HepG2 (cell line): ENCODE data around the gene SLC19A1. TPM values are rescaled to one million over a fixed set of nuclear protein-coding genes. Genes with fewer than 3 reads are reported as not detected.

Experiments
- ATAC-seq: fragments of 200-7000 bp; cut with Tn5 transposase; 3 replicates; pipeline ENCODE4 v1.9.1; 2020; ENCODE audit warnings: mild to moderate bottlenecking, moderate library complexity
- BruUV-seq: library from RNA; stranded (reverse); fragments of 400-500 nt; replicated peaks from 2 replicates; lab custom pipeline; 2021; lab: Mats Ljungman, UMichigan
- CTCF ChIA-PET: fragments of 300-600 bp; formaldehyde crosslinking; extraction: SDS; loops from one replicate; lab custom pipeline; 2021; ENCODE audit warnings: low total read pairs, inconsistent platforms, low intra/inter-chr PET ratio; lab: Yijun Ruan, JAX
- POLR2A ChIA-PET: fragments of 350-600 bp; sonication (Branson Sonifier 250); formaldehyde crosslinking; loops from one replicate; lab custom pipeline; 2020; ENCODE audit warnings: antibody characterized with exemption, inconsistent platforms; lab: Yijun Ruan, JAX
- DNase-seq: peaks from one replicate; pipeline ENCODE4 v3.0.0-alpha.2; 2015; ENCODE audit warnings: low spot score
- FAIRE-seq: peaks from 3 replicates; lab custom pipeline; 2011; peaks lifted over from hg19 to GRCh38; lab: Jason Lieb, UNC
- H2AFZ ChIP-seq: one replicate; pipeline ENCODE4 v1.6.1; 2011; ENCODE audit warnings: low read length, inconsistent platforms
- H3K27ac ChIP-seq: fragments of 300-600 bp; 3 replicates; pipeline ENCODE4 v1.8.0; 2011; ENCODE audit warnings: mixed run types, mild to moderate bottlenecking, mixed read lengths, low read length, inconsistent platforms; ENCODE audit not compliant: insufficient read depth; ENCODE audit errors: extremely low read length
- H3K27me3 ChIP-seq, 2 experiments: fragments of 200-600 bp in 1 of 2; 2 replicates in 1 of 2; 3 replicates in 1 of 2; pipeline versions ENCODE4 v1.6.0 to v1.8.0; 2011; ENCODE audit warnings: low read length in 2 of 2, mild to moderate bottlenecking in 2 of 2, moderate library complexity in 2 of 2, inconsistent platforms in 1 of 2; ENCODE audit not compliant: insufficient read depth in 2 of 2, control insufficient read depth in 1 of 2
- H3K36me3 ChIP-seq, 2 experiments: fragments of 200-600 bp in 1 of 2; replicated peaks in 1 of 2; 2 replicates in 1 of 2; 3 replicates in 1 of 2; pipeline versions ENCODE4 v1.5.1 to v1.8.0; 2011; ENCODE audit warnings: low read length in 2 of 2, inconsistent platforms in 1 of 2; ENCODE audit not compliant: insufficient read depth in 2 of 2, control insufficient read depth in 1 of 2
- H3K4me1 ChIP-seq: 2 replicates; pipeline ENCODE4 v1.5.1; 2012; ENCODE audit warnings: low read length, inconsistent platforms; ENCODE audit not compliant: insufficient read depth
- H3K4me2 ChIP-seq: 2 replicates; pipeline ENCODE4 v1.6.0; 2011; ENCODE audit warnings: low read depth, low read length, inconsistent platforms
- H3K4me3 ChIP-seq, 3 experiments: fragments of 200-600 bp in 1 of 3; sonication (generic), shearing (Covaris generic) in 1 of 3; replicated peaks in 1 of 3; 2 replicates each; pipeline ENCODE4 v1.5.1; 2011 to 2016; ENCODE audit warnings: low read length in 3 of 3, inconsistent platforms in 2 of 3, low read depth in 2 of 3, mild to moderate bottlenecking in 2 of 3, control low read depth in 1 of 3, mixed read lengths in 1 of 3; ENCODE audit not compliant: insufficient read depth in 1 of 3
- H3K79me2 ChIP-seq: one replicate; pipeline ENCODE4 v1.6.1; 2011; ENCODE audit warnings: low read length, inconsistent platforms; ENCODE audit not compliant: insufficient read depth
- H3K9ac ChIP-seq: 2 replicates; pipeline ENCODE4 v1.6.0; 2011; ENCODE audit warnings: mild to moderate bottlenecking, low read depth, low read length, inconsistent platforms; ENCODE audit not compliant: insufficient read depth
- H3K9me3 ChIP-seq: 2 replicates; pipeline ENCODE4 v1.5.1; 2012; ENCODE audit warnings: mild to moderate bottlenecking, low read length
- H4K20me1 ChIP-seq: 2 replicates; pipeline ENCODE4 v1.6.0; 2011; ENCODE audit warnings: inconsistent platforms, mild to moderate bottlenecking, low read length, moderate library complexity; ENCODE audit not compliant: insufficient read depth
- FOXO1 ChIP-seq: sonication (generic); formaldehyde crosslinking; IDR thresholded peaks from 2 replicates; pipeline ENCODE4 v1.4.0; 2020; ENCODE audit warnings: missing genetic modification reagents
- MTF2 ChIP-seq: sonication (generic); formaldehyde crosslinking; IDR thresholded peaks from 2 replicates; pipeline ENCODE4 v1.5.0; 2020; ENCODE audit warnings: missing genetic modification reagents, borderline replicate concordance
- PTBP1 ChIP-seq: fragments of 200-400 bp; formaldehyde crosslinking; IDR thresholded peaks from 2 replicates; pipeline ENCODE4 v1.6.1; 2018; ENCODE audit warnings: low read length, low read depth; ENCODE audit not compliant: poor library complexity, severe bottlenecking
- SALL1 ChIP-seq: sonication (generic); formaldehyde crosslinking; IDR thresholded peaks from 2 replicates; pipeline ENCODE4 v1.8.0; 2022; ENCODE audit warnings: mild to moderate bottlenecking, missing genetic modification reagents
- ZNF317 ChIP-seq: sonication (generic); formaldehyde crosslinking; IDR thresholded peaks from 2 replicates; pipeline ENCODE4 v1.5.0; 2020; ENCODE audit warnings: mild to moderate bottlenecking, missing genetic modification reagents
- ZNF605 ChIP-seq: sonication (generic); formaldehyde crosslinking; IDR thresholded peaks from 2 replicates; pipeline ENCODE4 v1.8.0; 2022; ENCODE audit warnings: mild to moderate bottlenecking, missing genetic modification reagents
- ZNF747 ChIP-seq: sonication (generic); formaldehyde crosslinking; IDR thresholded peaks from 2 replicates; pipeline ENCODE4 v1.8.1; 2023; ENCODE audit warnings: missing genetic modification reagents, mild to moderate bottlenecking, borderline replicate concordance
- WGBS: methylation state at CpG from one replicate; pipeline ENCODE4 v1.1.6; 2017; ENCODE audit warnings: low lambda C conversion rate; 5-methylcytosine and 5-hydroxymethylcytosine counted together
- in situ Hi-C: cut with HindIII; loops from 2 replicates; pipeline ENCODE4 v1.10.0; 2017; ENCODE audit warnings: low pct_unique_long_range_greater_than_20kb; ENCODE audit not compliant: extremely low pct_ligation_motif_present
- intact Hi-C: fragments of 100-400 bp; cut with micrococcal nuclease; formaldehyde crosslinking; loops from one replicate; pipeline ENCODE4 v1.10.0; 2022; ENCODE audit not compliant: unreplicated experiment
- polyA plus RNA-seq, 8 experiments: library from polyadenylated mRNA; depleted of rRNA in 3 of 8; stranded (reverse) in 7 of 8; unstranded in 1 of 8; fragments of >200 nt; fragmentation: Illumina TruSeq in 4 of 8; extraction: Trizol in 4 of 8; gene quantifications; 2 replicates each; pipeline versions ENCODE4 v1.2.1 to v1.2.3, GENCODE V29; 2011 to 2016; ENCODE audit warnings: low read depth in 4 of 8, missing spikeins in 1 of 8, mixed read lengths in 1 of 8; ENCODE audit not compliant: insufficient read depth in 1 of 8
- total RNA-seq, 5 experiments: library from RNA; depleted of rRNA; stranded (reverse); fragments of >200 nt; fragmentation: Illumina TruSeq; extraction: Trizol; gene quantifications; 2 replicates each; pipeline ENCODE4 v1.2.3, GENCODE V29; 2016; ENCODE audit warnings: low read depth in 1 of 5
- TF ChIP-seq, protein P1 (sequence below): fragments of 450-650 bp; IDR thresholded peaks from 2 replicates; pipeline ENCODE4 v1.6.1; 2016
- TF ChIP-seq, protein P2 (sequence below): sonication (generic); formaldehyde crosslinking; IDR thresholded peaks from 2 replicates; pipeline ENCODE4 v1.5.0; 2020; ENCODE audit warnings: missing genetic modification reagents
- TF ChIP-seq, protein P3 (sequence below): sonication (generic); IDR thresholded peaks from 2 replicates; pipeline ENCODE4 v1.6.1; 2016; ENCODE audit warnings: low read depth, borderline replicate concordance

SLC19A1 gene
- total and polyA plus RNA-seq, 2 of the 13 experiments (the other 11 are each of a cell fraction or from before 2014, with no cell fraction given): 21.8 to 23.0 TPM

DNA sequence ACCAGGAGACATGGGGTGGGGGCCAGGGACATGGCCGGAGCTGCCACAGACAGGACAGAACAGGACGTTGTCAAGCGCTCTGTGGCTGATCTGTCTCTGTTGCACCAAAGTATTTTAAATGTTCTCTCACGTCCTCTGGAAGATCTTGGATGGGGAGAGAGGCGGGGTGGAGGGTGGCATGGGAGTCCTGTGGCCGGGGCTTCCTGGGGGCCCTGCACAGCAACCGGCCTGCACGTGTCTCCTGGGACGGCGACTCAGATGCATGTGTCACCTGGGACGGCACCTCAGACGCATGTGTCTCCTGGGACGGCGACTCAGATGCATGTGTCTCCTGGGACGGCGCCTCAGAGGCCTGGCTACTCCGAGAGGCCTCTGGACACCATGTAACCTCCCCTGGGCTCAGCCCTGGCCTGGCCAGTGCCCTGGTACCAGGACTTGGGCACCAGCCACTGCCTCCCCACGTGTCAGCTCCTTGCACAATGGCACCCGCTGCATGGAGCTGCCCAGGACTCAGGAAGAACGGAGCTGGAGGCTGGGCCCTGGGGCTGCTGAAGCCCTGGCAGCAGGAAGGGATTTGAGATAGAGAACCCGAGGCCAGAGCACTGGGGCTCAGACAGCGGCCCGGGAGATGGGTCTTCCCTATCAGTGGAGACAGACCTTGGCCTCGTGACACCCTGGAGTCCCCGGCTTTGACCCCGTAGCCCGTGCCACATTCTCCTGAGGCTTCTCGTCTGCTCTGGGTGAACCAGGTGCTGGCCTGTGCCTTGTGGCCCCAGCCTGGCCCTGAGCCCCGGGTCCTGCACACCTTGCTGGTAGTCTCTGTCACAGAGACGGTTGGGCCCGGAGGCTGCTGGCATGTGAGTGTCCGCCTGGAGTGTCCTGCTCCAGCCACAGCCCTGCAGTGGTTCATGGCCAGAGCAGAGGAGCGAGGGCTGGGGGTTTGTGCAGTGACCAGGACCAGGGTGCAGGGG lies 14.7 kb upstream of the SLC19A1 start:
- TF ChIP-seq, protein P1, sequence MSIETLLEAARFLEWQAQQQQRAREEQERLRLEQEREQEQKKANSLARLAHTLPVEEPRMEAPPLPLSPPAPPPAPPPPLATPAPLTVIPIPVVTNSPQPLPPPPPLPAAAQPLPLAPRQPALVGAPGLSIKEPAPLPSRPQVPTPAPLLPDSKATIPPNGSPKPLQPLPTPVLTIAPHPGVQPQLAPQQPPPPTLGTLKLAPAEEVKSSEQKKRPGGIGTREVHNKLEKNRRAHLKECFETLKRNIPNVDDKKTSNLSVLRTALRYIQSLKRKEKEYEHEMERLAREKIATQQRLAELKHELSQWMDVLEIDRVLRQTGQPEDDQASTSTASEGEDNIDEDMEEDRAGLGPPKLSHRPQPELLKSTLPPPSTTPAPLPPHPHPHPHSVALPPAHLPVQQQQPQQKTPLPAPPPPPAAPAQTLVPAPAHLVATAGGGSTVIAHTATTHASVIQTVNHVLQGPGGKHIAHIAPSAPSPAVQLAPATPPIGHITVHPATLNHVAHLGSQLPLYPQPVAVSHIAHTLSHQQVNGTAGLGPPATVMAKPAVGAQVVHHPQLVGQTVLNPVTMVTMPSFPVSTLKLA: peak; percentile 84
- TF ChIP-seq FOXO1 (CRISPR knock-in tag): no peak
- Histone ChIP-seq H4K20me1 (no peaks in the 10 kb centered on the region), H3K27me3 (peaks cover 14 to 43% of the 10 kb centered on the region in 2 experiments), H3K9ac (no peak overlapping the region), H3K4me2 (peak overlapping the region; percentile 80), H3K27ac (no peak overlapping the region), H3K79me2 (no peaks in the 10 kb centered on the region), H3K9me3 (no peaks in the 10 kb centered on the region), H2AFZ (no peak overlapping the region), H3K36me3 (no peaks in the 10 kb centered on the region), H3K4me3 (peak overlapping the region in 1 of 3 experiments; percentile 64; a peak in 1 of 6 replicates), H3K4me1 (peaks cover 23% of the 10 kb centered on the region)
- BruUV-seq: no TSS peak
- DNase-seq: no peak
- ChIA-PET CTCF (interaction anchor here (1.0 to 2.9 kb wide), 3 partner anchors 39 to 263 kb away, joined by 3 to 36 read pairs (median 27); no protein-coding TSS in a partner anchor), POLR2A (interaction anchor here (0.8 to 1.8 kb wide), 14 partner anchors 13 to 269 kb away, joined by 3 to 13 read pairs (median 6); partner anchors contain the start of gene POFUT2)
- FAIRE-seq: no peak
- ATAC-seq: no peak
- intact Hi-C loops (loop anchor here (1.0 kb wide), 1 partner anchor 263 kb away; no protein-coding TSS in a partner anchor), in situ Hi-C loops (loop anchor here (5.0 kb wide), 2 partner anchors 40 to 265 kb away; no protein-coding TSS in a partner anchor)
- 55% methylated on average over 10 of the region's 33 CpGs for WGBS

DNA sequence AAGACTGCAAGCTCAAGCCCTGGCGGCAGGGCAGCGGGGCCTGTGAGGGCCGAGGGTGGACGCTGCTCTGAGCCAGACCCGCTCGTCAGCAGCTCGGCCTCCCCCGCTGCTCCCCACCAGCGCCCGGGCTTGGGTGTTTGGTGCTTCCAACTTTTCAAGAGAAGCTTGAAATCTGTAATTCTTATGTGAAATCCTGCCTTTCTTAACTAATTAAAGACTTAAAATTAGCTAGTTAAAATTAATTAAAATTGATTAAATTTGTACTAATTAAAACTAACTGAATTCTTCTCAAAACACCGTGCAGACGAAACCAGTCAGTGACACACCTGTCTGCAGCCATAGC lies 14.0 kb upstream of the SLC19A1 start:
- intact Hi-C loops (loop anchor here (1.0 kb wide), 1 partner anchor 264 kb away; no protein-coding TSS in a partner anchor), in situ Hi-C loops (loop anchor here (5.0 kb wide), 2 partner anchors 41 to 266 kb away; no protein-coding TSS in a partner anchor)
- Histone ChIP-seq H3K79me2 (no peaks in the 10 kb centered on the region), H3K4me2 (peak overlapping the region; percentile 80), H3K4me3 (peak overlapping the region in 1 of 3 experiments; percentile 64; a peak in 2 of 6 replicates), H3K9ac (peak overlapping the region; percentile 77), H3K27ac (no peak overlapping the region), H4K20me1 (no peaks in the 10 kb centered on the region), H3K4me1 (peaks cover 30% of the 10 kb centered on the region), H3K36me3 (no peaks in the 10 kb centered on the region), H3K27me3 (peaks cover 14 to 50% of the 10 kb centered on the region in 2 experiments), H3K9me3 (no peaks in the 10 kb centered on the region), H2AFZ (no peak overlapping the region)
- POLR2A ChIA-PET: interaction anchor here (0.8 to 1.8 kb wide), 15 partner anchors 12 to 324 kb away, joined by 3 to 13 read pairs (median 5); partner anchors contain the start of gene POFUT2
- CTCF ChIA-PET: interaction anchor here (2.9 kb wide), 2 partner anchors 40 to 263 kb away, joined by 27 to 36 read pairs; no protein-coding TSS in a partner anchor
- FAIRE-seq (no peak), ATAC-seq (no peak), DNase-seq (no peak)
- BruUV-seq: no TSS peak
- 13% methylated on average over 8 of the region's 12 CpGs for WGBS
- no peak for TF ChIP-seq SALL1 (CRISPR knock-in tag)
- TF ChIP-seq, protein P2, sequence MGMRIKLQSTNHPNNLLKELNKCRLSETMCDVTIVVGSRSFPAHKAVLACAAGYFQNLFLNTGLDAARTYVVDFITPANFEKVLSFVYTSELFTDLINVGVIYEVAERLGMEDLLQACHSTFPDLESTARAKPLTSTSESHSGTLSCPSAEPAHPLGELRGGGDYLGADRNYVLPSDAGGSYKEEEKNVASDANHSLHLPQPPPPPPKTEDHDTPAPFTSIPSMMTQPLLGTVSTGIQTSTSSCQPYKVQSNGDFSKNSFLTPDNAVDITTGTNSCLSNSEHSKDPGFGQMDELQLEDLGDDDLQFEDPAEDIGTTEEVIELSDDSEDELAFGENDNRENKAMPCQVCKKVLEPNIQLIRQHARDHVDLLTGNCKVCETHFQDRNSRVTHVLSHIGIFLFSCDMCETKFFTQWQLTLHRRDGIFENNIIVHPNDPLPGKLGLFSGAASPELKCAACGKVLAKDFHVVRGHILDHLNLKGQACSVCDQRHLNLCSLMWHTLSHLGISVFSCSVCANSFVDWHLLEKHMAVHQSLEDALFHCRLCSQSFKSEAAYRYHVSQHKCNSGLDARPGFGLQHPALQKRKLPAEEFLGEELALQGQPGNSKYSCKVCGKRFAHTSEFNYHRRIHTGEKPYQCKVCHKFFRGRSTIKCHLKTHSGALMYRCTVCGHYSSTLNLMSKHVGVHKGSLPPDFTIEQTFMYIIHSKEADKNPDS (CRISPR knock-in tag): no peak; the same call in 1 of the 2 replicates
- TF ChIP-seq ZNF747: no peak
- TF ChIP-seq MTF2: peak; percentile 7; the same call in 1 of the 2 replicates
- no peak for TF ChIP-seq PTBP1
- TF ChIP-seq ZNF317 (CRISPR knock-in tag): 0 out of 2 replicates have a peak, but pooled peaks have one; percentile 4
- TF ChIP-seq, protein P3, sequence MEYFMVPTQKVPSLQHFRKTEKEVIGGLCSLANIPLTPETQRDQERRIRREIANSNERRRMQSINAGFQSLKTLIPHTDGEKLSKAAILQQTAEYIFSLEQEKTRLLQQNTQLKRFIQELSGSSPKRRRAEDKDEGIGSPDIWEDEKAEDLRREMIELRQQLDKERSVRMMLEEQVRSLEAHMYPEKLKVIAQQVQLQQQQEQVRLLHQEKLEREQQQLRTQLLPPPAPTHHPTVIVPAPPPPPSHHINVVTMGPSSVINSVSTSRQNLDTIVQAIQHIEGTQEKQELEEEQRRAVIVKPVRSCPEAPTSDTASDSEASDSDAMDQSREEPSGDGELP: no peak
- TF ChIP-seq ZNF605: no peak
